HCT116 (cell line): ENCODE results near the gene C3orf52. TPM values are rescaled to one million over a fixed set of nuclear protein-coding genes. Genes with fewer than 3 reads are reported as not detected.

Experiments used
- ATAC-seq: fragments of 200-7000 bp; cut with Tn5 transposase; 2 replicates; pipeline ENCODE4 v1.9.1; 2020; ENCODE audit warnings: mild to moderate bottlenecking, moderate library complexity
- BruUV-seq: library from RNA; stranded (reverse); fragments of 400-500 nt; replicated peaks from 2 replicates; lab custom pipeline; 2021; lab: Mats Ljungman, UMichigan
- CTCF ChIA-PET: fragments of 300-600 bp; sonication (Branson Sonifier 250); formaldehyde crosslinking; loops from one replicate; lab custom pipeline; 2021; ENCODE audit warnings: antibody characterized with exemption; lab: Charles Lee
- POLR2A ChIA-PET: fragments of 300-600, 350-600 bp; sonication (Branson Sonifier 250); formaldehyde crosslinking; loops from one replicate; lab custom pipeline; 2021; ENCODE audit warnings: antibody characterized with exemption; lab: Charles Lee
- RAD21 ChIA-PET, 2 experiments: fragments of 300-600 bp; sonication (Branson Sonifier 250); formaldehyde crosslinking; loops; one replicate each; lab custom pipeline; 2023; ENCODE audit warnings: low total read pairs in 2 of 2; ENCODE audit not compliant: uncharacterized antibody in 2 of 2, unreplicated experiment in 2 of 2, low non-redundant PET in 1 of 2; lab: Charles Lee
- DNase-seq: peaks from one replicate; pipeline ENCODE4 v3.0.0-alpha.2; 2010; ENCODE audit warnings: low read depth, low spot score
- H2AFZ ChIP-seq: fragments of 200-600 bp; shearing (Covaris generic), sonication (generic); 2 replicates; pipeline ENCODE4 v1.6.1; 2017; ENCODE audit warnings: low read depth, mixed run types, mixed read lengths, antibody characterized with exemption, low read length; ENCODE audit not compliant: poor library complexity, severe bottlenecking
- H3K27ac ChIP-seq: 2 replicates; pipeline ENCODE4 v1.5.1; 2012; ENCODE audit warnings: low read depth, low read length
- H3K27me3 ChIP-seq: fragments of 200-600 bp; sonication (generic); 2 replicates; pipeline ENCODE4 v1.6.1; 2016; ENCODE audit warnings: mixed run types, low read length, mixed read lengths; ENCODE audit not compliant: insufficient read depth
- H3K36me3 ChIP-seq, 2 experiments: fragments of 200-500 bp in 1 of 2; fragments of 200-600 bp in 1 of 2; sonication (Bioruptor generic) in 1 of 2; sonication (generic) in 1 of 2; 2 replicates each; pipeline versions ENCODE4 v1.5.1 to v1.6.1; 2014 to 2016; ENCODE audit warnings: low read length in 2 of 2, inconsistent platforms in 1 of 2, mixed read lengths in 1 of 2, mixed run types in 1 of 2; ENCODE audit not compliant: insufficient read depth in 2 of 2, control insufficient read depth in 1 of 2
- H3K4me1 ChIP-seq, 2 experiments: fragments of 200-600 bp in 1 of 2; sonication (generic) in 1 of 2; 2 replicates each; pipeline versions ENCODE4 v1.5.1 to v1.6.1; 2012 to 2017; ENCODE audit warnings: low read length in 2 of 2, inconsistent platforms in 1 of 2, mild to moderate bottlenecking in 1 of 2, mixed read lengths in 1 of 2, mixed run types in 1 of 2, moderate library complexity in 1 of 2; ENCODE audit not compliant: insufficient read depth in 2 of 2, control insufficient read depth in 1 of 2
- H3K4me2 ChIP-seq: fragments of 200-600 bp; sonication (generic); 2 replicates; pipeline ENCODE4 v1.6.1; 2017; ENCODE audit warnings: mixed run types, low read length, mixed read lengths
- H3K4me3 ChIP-seq, 2 experiments: fragments of 200-600 bp in 1 of 2; sonication (generic) in 1 of 2; replicated peaks in 1 of 2; 2 replicates each; pipeline ENCODE4 v1.5.1; 2011 to 2016; ENCODE audit warnings: low read length in 2 of 2, control low read depth in 1 of 2, low read depth in 1 of 2, mild to moderate bottlenecking in 1 of 2, mixed read lengths in 1 of 2, mixed run types in 1 of 2
- H3K79me2 ChIP-seq: fragments of 200-600 bp; sonication (generic); 2 replicates; pipeline ENCODE4 v1.6.1; 2017; ENCODE audit warnings: mild to moderate bottlenecking, mixed run types, low read length, moderate library complexity, mixed read lengths; ENCODE audit not compliant: insufficient read depth
- H3K9ac ChIP-seq: fragments of 200-600 bp; sonication (generic); 2 replicates; pipeline ENCODE4 v1.6.1; 2016; ENCODE audit warnings: low read length, mixed read lengths
- H3K9me2 ChIP-seq: fragments of 200-600 bp; sonication (generic), shearing (Covaris generic); 2 replicates; pipeline ENCODE4 v1.6.1; 2017; ENCODE audit warnings: mixed run types, mild to moderate bottlenecking, moderate library complexity; ENCODE audit not compliant: insufficient read depth
- H3K9me3 ChIP-seq, 2 experiments: fragments of 200-500 bp in 1 of 2; fragments of 200-600 bp in 1 of 2; sonication (Bioruptor generic) in 1 of 2; sonication (generic) in 1 of 2; 2 replicates each; pipeline ENCODE4 v1.6.1; 2014 to 2017; ENCODE audit warnings: low read length in 2 of 2, mixed read lengths in 2 of 2, inconsistent platforms in 1 of 2, low read depth in 1 of 2, mild to moderate bottlenecking in 1 of 2, mixed run types in 1 of 2, moderate library complexity in 1 of 2; ENCODE audit not compliant: control insufficient read depth in 1 of 2, insufficient read depth in 1 of 2
- H4K20me1 ChIP-seq: fragments of 200-600 bp; sonication (generic), shearing (Covaris generic); 2 replicates; pipeline ENCODE4 v1.6.1; 2017; ENCODE audit warnings: mixed run types, mild to moderate bottlenecking, moderate library complexity; ENCODE audit not compliant: insufficient read depth
- CBX3 ChIP-seq: IDR thresholded peaks from 2 replicates; pipeline ENCODE4 v1.6.1; 2012; ENCODE audit warnings: low read depth
- CEBPB ChIP-seq: IDR thresholded peaks from 2 replicates; pipeline ENCODE4 v1.6.1; 2012; ENCODE audit warnings: low read depth
- EZH2 ChIP-seq: fragments of 200-600 bp; sonication (generic); IDR thresholded peaks from 2 replicates; pipeline ENCODE4 v1.6.1; 2017; ENCODE audit warnings: antibody characterized with exemption, mixed run types
- FOSL1 ChIP-seq: IDR thresholded peaks from 2 replicates; pipeline ENCODE4 v1.6.1; 2012; ENCODE audit warnings: low read depth
- POLR2A ChIP-seq: IDR thresholded peaks from 2 replicates; pipeline ENCODE4 v1.7.0; 2011; ENCODE audit warnings: borderline replicate concordance; ENCODE audit not compliant: insufficient read depth, insufficient read length; ENCODE audit errors: extremely low read depth
- POLR2AphosphoS5 ChIP-seq: IDR thresholded peaks from 2 replicates; pipeline ENCODE4 v1.6.1; 2011; ENCODE audit warnings: mild to moderate bottlenecking, low read depth, low read length, moderate library complexity
- RAD21 ChIP-seq: IDR thresholded peaks from 2 replicates; pipeline ENCODE4 v1.6.1; 2012; ENCODE audit warnings: low read depth, mild to moderate bottlenecking
- SP1 ChIP-seq: IDR thresholded peaks from 2 replicates; pipeline ENCODE4 v1.6.1; 2012; ENCODE audit warnings: low read depth
- SRF ChIP-seq: IDR thresholded peaks from 2 replicates; pipeline ENCODE4 v1.6.1; 2012; ENCODE audit warnings: low read depth
- ZFX ChIP-seq: fragments of 450-650 bp; IDR thresholded peaks from 2 replicates; pipeline ENCODE4 v1.6.1; 2017
- intact Hi-C: fragments of 100-400 bp; cut with micrococcal nuclease; formaldehyde crosslinking; loops from 2 replicates; pipeline ENCODE4 v1.10.0; 2022
- total RNA-seq: library from RNA; stranded (reverse); gene quantifications from one replicate; pipeline ENCODE4 v1.2.1, GENCODE V29; 2021; ENCODE audit not compliant: unreplicated experiment
- TF ChIP-seq, protein P1 (sequence below): IDR thresholded peaks from 2 replicates; pipeline ENCODE4 v1.6.1; 2012; ENCODE audit warnings: low read depth
- TF ChIP-seq, protein P2 (sequence below): IDR thresholded peaks from 2 replicates; pipeline ENCODE4 v1.6.1; 2011; ENCODE audit warnings: mild to moderate bottlenecking, low read length, moderate library complexity; ENCODE audit not compliant: insufficient replicate concordance; ENCODE audit errors: extremely low read depth

Gene C3orf52
- total RNA-seq, 1 experiment from 2014 or later, result 14.3 TPM

DNA sequence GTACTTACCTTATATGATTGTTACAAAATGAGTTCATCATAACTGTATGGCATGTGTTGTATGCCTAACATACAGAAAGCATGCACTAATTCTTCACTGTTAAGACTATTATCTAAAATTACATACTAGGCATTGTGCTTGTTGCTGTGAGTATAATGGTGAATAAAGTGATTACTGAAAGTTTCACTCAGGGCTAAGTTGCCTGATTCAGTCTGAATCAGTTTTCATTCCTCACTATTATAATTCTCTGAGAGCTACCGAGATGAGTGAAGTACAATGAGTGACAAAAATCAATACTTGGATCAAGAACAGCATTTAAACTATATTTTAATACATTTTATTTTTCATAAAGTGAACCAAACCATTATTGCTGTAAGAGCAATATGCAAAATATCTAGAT lies 54.4 kb downstream of the C3orf52 start:
- no peaks in the 10 kb centered on the region for H3K9me3 ChIP-seq
- no peak overlapping the region for H2AFZ ChIP-seq
- DNase-seq (no peak), ATAC-seq (no peak)
- H3K4me2 ChIP-seq, result no peak overlapping the region
- intact Hi-C loops, result no loop called here
- H3K9me2 ChIP-seq, result no peaks in the 10 kb centered on the region
- no peak overlapping the region for H3K4me3 ChIP-seq
- POLR2A ChIA-PET, result no interaction called here
- no TSS peak for BruUV-seq
- CTCF ChIA-PET, result no interaction called here
- H3K36me3 ChIP-seq, result no peaks in the 10 kb centered on the region
- no peaks in the 10 kb centered on the region for H4K20me1 ChIP-seq
- H3K9ac ChIP-seq, result no peak overlapping the region
- H3K27ac ChIP-seq, result no peak overlapping the region
- TF ChIP-seq FOSL1 (no peak), CEBPB (no peak), ZFX (no peak), POLR2AphosphoS5 (no peak), SP1 (no peak), SRF (no peak), RAD21 (no peak), POLR2A (no peak), CBX3 (no peak), EZH2 (no peak)
- TF ChIP-seq, protein P1, sequence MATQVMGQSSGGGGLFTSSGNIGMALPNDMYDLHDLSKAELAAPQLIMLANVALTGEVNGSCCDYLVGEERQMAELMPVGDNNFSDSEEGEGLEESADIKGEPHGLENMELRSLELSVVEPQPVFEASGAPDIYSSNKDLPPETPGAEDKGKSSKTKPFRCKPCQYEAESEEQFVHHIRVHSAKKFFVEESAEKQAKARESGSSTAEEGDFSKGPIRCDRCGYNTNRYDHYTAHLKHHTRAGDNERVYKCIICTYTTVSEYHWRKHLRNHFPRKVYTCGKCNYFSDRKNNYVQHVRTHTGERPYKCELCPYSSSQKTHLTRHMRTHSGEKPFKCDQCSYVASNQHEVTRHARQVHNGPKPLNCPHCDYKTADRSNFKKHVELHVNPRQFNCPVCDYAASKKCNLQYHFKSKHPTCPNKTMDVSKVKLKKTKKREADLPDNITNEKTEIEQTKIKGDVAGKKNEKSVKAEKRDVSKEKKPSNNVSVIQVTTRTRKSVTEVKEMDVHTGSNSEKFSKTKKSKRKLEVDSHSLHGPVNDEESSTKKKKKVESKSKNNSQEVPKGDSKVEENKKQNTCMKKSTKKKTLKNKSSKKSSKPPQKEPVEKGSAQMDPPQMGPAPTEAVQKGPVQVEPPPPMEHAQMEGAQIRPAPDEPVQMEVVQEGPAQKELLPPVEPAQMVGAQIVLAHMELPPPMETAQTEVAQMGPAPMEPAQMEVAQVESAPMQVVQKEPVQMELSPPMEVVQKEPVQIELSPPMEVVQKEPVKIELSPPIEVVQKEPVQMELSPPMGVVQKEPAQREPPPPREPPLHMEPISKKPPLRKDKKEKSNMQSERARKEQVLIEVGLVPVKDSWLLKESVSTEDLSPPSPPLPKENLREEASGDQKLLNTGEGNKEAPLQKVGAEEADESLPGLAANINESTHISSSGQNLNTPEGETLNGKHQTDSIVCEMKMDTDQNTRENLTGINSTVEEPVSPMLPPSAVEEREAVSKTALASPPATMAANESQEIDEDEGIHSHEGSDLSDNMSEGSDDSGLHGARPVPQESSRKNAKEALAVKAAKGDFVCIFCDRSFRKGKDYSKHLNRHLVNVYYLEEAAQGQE, result no peak
- TF ChIP-seq, protein P2, sequence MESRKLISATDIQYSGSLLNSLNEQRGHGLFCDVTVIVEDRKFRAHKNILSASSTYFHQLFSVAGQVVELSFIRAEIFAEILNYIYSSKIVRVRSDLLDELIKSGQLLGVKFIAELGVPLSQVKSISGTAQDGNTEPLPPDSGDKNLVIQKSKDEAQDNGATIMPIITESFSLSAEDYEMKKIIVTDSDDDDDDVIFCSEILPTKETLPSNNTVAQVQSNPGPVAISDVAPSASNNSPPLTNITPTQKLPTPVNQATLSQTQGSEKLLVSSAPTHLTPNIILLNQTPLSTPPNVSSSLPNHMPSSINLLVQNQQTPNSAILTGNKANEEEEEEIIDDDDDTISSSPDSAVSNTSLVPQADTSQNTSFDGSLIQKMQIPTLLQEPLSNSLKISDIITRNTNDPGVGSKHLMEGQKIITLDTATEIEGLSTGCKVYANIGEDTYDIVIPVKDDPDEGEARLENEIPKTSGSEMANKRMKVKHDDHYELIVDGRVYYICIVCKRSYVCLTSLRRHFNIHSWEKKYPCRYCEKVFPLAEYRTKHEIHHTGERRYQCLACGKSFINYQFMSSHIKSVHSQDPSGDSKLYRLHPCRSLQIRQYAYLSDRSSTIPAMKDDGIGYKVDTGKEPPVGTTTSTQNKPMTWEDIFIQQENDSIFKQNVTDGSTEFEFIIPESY, result no peak
- H3K4me1 ChIP-seq, result no peaks in the 10 kb centered on the region
- no peaks in the 10 kb centered on the region for H3K79me2 ChIP-seq
- no peaks in the 10 kb centered on the region for H3K27me3 ChIP-seq
- RAD21 ChIA-PET, result no interaction called here
